Stomach (tissue), 9 donors: ENCODE results near the gene ABT1. TPM values are rescaled to one million over a fixed set of nuclear protein-coding genes. Genes with fewer than 3 reads are reported as not detected.

ENCODE experiments used
- DNase-seq, 2 donors: peaks; one replicate each; pipeline versions ENCODE4 v3.0.0 to v3.0.0-alpha.2; 2013 to 2019
- H3K27ac ChIP-seq, 5 donors: fragments of 200-600 bp in 4 of 5; sonication (generic) in 4 of 5; one replicate each; pipeline ENCODE4 v1.5.1; 2013 to 2019; ENCODE audit warnings: mild to moderate bottlenecking in 1 of 5, moderate library complexity in 1 of 5
- H3K27me3 ChIP-seq, 3 donors: fragments of 200-600 bp; sonication (generic); one replicate each; pipeline ENCODE4 v1.5.1; 2017 to 2019; ENCODE audit warnings: mixed run types in 1 of 3
- H3K36me3 ChIP-seq, 4 donors: fragments of 200-600 bp; sonication (generic); 1 replicate in 3 of 4; 2 replicates in 1 of 4; pipeline ENCODE4 v1.5.1; 2016 to 2019
- H3K4me1 ChIP-seq, 4 donors: fragments of 200-600 bp; sonication (generic); one replicate each; pipeline ENCODE4 v1.5.1; 2016 to 2019
- H3K4me3 ChIP-seq, 4 donors: fragments of 200-600 bp; sonication (generic) in 3 of 4; one replicate each; pipeline ENCODE4 v1.5.1; 2016 to 2019; ENCODE audit warnings: mild to moderate bottlenecking in 1 of 4
- H3K9me3 ChIP-seq, 4 donors: fragments of 200-600 bp; sonication (generic); one replicate each; pipeline ENCODE4 v1.5.1; 2016 to 2019
- CTCF ChIP-seq, 7 experiments: fragments of 450-650 bp in 4 of 7; fragments of 200-600 bp in 3 of 7; sonication (generic) in 3 of 7; IDR thresholded peaks; one replicate each; pipeline ENCODE4 v1.5.1; 2016 to 2019; ENCODE audit warnings: antibody characterized with exemption in 7 of 7, control low read depth in 2 of 7, mild to moderate bottlenecking in 1 of 7
- EP300 ChIP-seq: sonication (generic); formaldehyde crosslinking; IDR thresholded peaks from one replicate; pipeline ENCODE4 v1.6.1; 2017; ENCODE audit warnings: antibody characterized with exemption
- POLR2A ChIP-seq, 4 donors: fragments of 450-650 bp; IDR thresholded peaks; one replicate each; pipeline ENCODE4 v1.6.1; 2016; ENCODE audit warnings: antibody characterized with exemption in 4 of 4, control low read depth in 2 of 4, mild to moderate bottlenecking in 1 of 4, moderate library complexity in 1 of 4
- POLR2AphosphoS5 ChIP-seq, 3 donors: sonication (generic); formaldehyde crosslinking; IDR thresholded peaks; one replicate each; pipeline ENCODE4 v1.6.1; 2016; ENCODE audit warnings: antibody characterized with exemption in 3 of 3
- WGBS, 5 donors: extraction: QIAGEN DNeasy Blood & Tissue Kit in 3 of 5; methylation state at CpG; one replicate each; pipeline versions ENCODE4 v1.1.5 to v1.1.7; 2013 to 2018; 5-methylcytosine and 5-hydroxymethylcytosine counted together
- intact Hi-C: fragments of 100-400 bp; cut with DNase I; formaldehyde crosslinking; loops from one replicate; pipeline ENCODE4 v1.15.1; 2023; ENCODE audit warnings: low total_unique reads
- polyA plus RNA-seq, 3 donors: library from polyadenylated mRNA; stranded (reverse); fragments of 200-250 nt; gene quantifications; one replicate each; pipeline ENCODE4 v1.2.3, GENCODE V29; 2013
- total RNA-seq, 5 donors: library from RNA; depleted of rRNA; stranded (reverse); fragments of >200 nt; gene quantifications; one replicate each; pipeline versions ENCODE4 v1.1.0 to v1.2.3, GENCODE V29; 2014 to 2016
- donor health status: healthy with polysubstance abuse.
- donor health status: Bipolar disorder and iron deficiency.
- donor health status: healthy.

ABT1 gene
- total and polyA plus RNA-seq, 8 donors = 7.2 to 18.0 (median 15.1) TPM; not detected in 1

DNA sequence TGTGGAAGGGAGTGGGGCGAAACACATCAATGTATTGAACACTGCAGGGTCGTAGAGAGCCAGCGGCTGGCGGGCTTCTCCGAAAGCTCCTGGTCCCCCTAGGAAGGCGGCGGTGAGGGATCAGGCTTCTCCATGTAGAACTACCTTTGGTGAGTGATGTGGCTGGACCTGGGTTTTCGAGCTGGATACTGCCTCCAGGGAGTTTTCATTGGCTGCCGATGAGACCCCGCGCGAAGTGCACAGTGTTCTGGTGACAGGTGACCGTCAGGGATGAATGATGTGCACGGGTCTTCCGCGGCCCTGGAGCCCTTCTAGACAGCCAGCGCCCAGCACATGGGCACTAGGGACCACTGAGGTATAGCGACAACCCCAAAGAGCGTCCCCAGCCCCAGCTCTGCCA, 16.4 kb downstream of the ABT1 start:
- 29 to 52% (median 32%) methylated on average over 15 to 19 of the region's 19 CpGs for WGBS, 5 donors
- Histone ChIP-seq H3K4me3 (peak overlapping the region in 1 of 4 donors; percentile 46), H3K9me3 (peaks cover 0 to 14% (median 0%) of the 10 kb centered on the region in 4 donors), H3K27ac (no peak overlapping the region), H3K36me3 (no peaks in the 10 kb centered on the region), H3K27me3 (peaks cover 0 to 80% (median 31%) of the 10 kb centered on the region in 3 donors), H3K4me1 (peaks cover 9 to 18% (median 15%) of the 10 kb centered on the region in 4 donors)
- no peak for TF ChIP-seq EP300
- TF ChIP-seq POLR2AphosphoS5 (IDR thresholded peaks at IDR 0.05) = no peak
- TF ChIP-seq CTCF (IDR thresholded peaks at IDR 0.05) = no peak
- no peak for TF ChIP-seq POLR2A (IDR thresholded peaks at IDR 0.05)
- intact Hi-C loops = no loop called here
- no peak for DNase-seq

DNA sequence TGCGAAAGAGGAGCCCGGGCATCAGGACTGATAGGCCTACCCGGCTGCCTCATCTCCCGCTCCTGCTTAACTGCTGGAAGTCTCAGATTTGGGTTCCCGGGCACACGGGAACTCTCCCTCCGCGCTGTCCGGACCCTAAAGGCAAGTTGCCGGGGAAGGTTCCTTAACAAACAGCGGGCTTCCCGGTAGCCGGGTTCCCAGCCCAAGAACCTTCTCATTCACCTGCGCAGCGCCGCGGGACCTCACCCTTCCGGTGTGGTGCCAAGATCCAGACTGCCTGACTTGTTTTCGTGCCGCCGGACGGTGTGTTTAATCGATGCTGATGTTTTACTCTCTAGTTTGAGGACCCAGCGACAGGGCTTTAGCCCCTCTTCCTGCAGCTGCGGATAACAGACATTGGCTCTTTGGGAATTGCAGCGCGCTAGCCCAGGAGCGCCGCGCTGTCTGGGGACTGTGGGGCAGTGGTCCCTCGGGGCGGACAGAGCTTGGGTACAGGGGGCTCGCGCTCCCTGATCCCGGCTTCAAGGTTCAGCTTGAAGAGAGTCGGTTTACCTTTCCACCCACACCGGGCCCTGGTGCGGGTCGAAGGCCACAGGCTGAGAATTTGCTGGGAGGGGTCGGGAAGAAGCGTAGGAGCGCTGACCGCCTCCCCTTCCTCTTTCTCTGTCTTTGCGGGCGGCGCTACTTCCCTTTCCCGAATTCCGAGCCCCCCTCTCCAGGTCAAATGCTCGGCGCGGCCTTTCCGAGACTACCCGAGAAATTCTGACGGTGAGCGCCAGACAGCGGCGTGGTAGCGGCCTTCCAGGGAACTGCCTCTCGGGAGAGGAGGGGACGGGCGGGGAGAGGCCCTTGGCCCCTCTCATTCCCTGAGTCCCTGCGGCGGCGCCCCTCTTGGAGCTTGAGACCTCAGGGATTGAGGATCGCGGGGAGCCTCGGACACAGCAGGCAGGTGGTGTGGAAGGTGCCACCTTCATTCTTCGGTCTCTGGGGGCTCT, 17.2 kb downstream of the ABT1 start:
- Histone ChIP-seq H3K9me3 (peaks cover 0 to 14% (median 0%) of the 10 kb centered on the region in 4 donors), H3K4me1 (peaks cover 9 to 18% (median 15%) of the 10 kb centered on the region in 4 donors), H3K4me3 (peak overlapping the region; percentile 29 to 46 (median 34)), H3K27ac (no peak overlapping the region), H3K36me3 (no peaks in the 10 kb centered on the region), H3K27me3 (peaks cover 0 to 85% (median 31%) of the 10 kb centered on the region in 3 donors)
- TF ChIP-seq CTCF (IDR thresholded peaks at IDR 0.05) = no peak
- TF ChIP-seq EP300 = no peak
- peak in 1 of 2 donors; percentile 44 for DNase-seq
- intact Hi-C loops = no loop called here
- WGBS, 5 donors = 3 to 6% (median 3%) methylated on average over 56 to 68 of the region's 68 CpGs

GRCh38 chr6:26623339-26623859, 26.6 kb downstream of the ABT1 start:
- Histone ChIP-seq H3K27me3 (peaks cover 0 to 8% (median 0%) of the 10 kb centered on the region in 3 donors), H3K4me3 (no peak overlapping the region), H3K4me1 (no peaks in the 10 kb centered on the region), H3K36me3 (no peaks in the 10 kb centered on the region), H3K9me3 (peaks cover 0 to 12% (median 3%) of the 10 kb centered on the region in 4 donors), H3K27ac (no peak overlapping the region)
- WGBS, 5 donors = 0 to 97% (median 49%) methylated on average over 1 of the region's 1 CpG
- TF ChIP-seq POLR2A (IDR thresholded peaks at IDR 0.05) = no peak
- TF ChIP-seq POLR2AphosphoS5 (IDR thresholded peaks at IDR 0.05) = no peak
- TF ChIP-seq CTCF (IDR thresholded peaks at IDR 0.05) = no peak
- no peak for TF ChIP-seq EP300
- DNase-seq = no peak
- intact Hi-C loops = no loop called here

- Histone ChIP-seq H3K27ac (no peak overlapping the region), H3K9me3 (peaks cover 0 to 12% (median 3%) of the 10 kb centered on the region in 4 donors), H3K27me3 (peaks cover 0 to 5% (median 0%) of the 10 kb centered on the region in 3 donors), H3K4me3 (no peak overlapping the region), H3K4me1 (no peaks in the 10 kb centered on the region), H3K36me3 (no peaks in the 10 kb centered on the region)
- intact Hi-C loops = no loop called here
- WGBS, 5 donors = 80 to 96% (median 84%) methylated on average over 1 of the region's 1 CpG
- no peak for DNase-seq
- TF ChIP-seq EP300 = no peak
- TF ChIP-seq POLR2A (IDR thresholded peaks at IDR 0.05) = no peak
- TF ChIP-seq CTCF (IDR thresholded peaks at IDR 0.05) = no peak
- TF ChIP-seq POLR2AphosphoS5 (IDR thresholded peaks at IDR 0.05) = no peak
Observed at GRCh38 chr6:26624557-26624956, 27.8 kb downstream of the ABT1 start.
